ENCODE measurements around the gene SPATA9.

- TF ChIP-seq CTCF (IDR thresholded peaks at IDR 0.05) (no peak), POLR2A (IDR thresholded peaks at IDR 0.05) (no peak), POLR2AphosphoS5 (IDR thresholded peaks at IDR 0.05) (no peak)
These were observed 24.3 kb upstream of the SPATA9 start for GRCh38 chr5:95707055-95707454.
